ENCODE data around the gene SLC1A2. TPM values are rescaled to one million over a fixed set of nuclear protein-coding genes. Genes with fewer than 3 reads are reported as not detected.

Gene SLC1A2
- total RNA-seq, 1 donor from 2014 or later: not detected

DNA sequence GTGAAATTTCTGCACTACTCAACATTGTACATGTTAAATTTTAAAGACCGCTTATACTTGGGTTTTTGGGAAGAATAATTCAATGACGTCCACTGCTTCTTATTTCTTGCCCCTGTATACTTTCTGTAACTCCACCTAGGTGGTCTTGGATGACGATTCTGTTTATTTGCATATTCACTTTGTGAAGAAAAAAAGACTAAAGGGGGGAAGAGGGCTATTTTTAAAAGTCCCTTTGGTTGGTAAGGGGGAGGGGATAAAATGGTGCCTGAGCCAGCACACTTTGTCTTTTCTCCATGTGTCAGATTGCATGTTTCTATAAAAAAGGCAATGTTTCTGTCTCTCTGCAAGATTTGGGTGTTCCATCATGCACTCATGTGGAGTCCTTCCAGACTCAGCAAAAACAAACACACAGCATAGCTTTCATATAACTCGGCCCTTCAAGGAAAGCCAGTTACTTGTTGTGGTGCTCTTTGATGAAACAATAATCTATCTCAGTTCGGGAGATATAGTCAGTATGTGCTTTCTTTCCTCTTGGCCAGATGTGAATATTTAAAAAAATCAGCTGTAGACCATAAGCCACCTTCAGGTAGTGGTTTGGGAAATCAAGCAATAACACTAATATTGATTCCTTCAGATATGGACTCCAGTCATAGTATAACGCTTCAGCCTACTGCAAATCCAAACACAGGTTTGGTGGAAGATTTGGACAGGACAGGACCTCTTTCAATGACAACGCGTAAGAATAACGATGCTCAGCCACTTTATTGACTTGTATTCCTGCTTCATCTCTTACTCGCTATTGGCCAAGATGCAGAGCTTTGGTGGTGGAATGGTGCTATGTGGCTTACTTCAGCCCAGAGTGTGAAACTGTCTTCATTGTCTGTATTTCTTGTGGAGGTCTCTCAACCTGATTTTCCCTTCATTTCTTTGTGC lies 211.6 kb downstream of the SLC1A2 start:
- Histone ChIP-seq H3K4me3 (ENCODE audit: low read depth, low read length) (no peak overlapping the region), H3K27me3 (ENCODE audit: control insufficient read depth, insufficient read depth, low read length) (no peaks in the 10 kb centered on the region), H3K36me3 (ENCODE audit: control insufficient read depth, insufficient read depth, low read length) (peaks cover 3% of the 10 kb centered on the region)
- TF ChIP-seq, protein P1, sequence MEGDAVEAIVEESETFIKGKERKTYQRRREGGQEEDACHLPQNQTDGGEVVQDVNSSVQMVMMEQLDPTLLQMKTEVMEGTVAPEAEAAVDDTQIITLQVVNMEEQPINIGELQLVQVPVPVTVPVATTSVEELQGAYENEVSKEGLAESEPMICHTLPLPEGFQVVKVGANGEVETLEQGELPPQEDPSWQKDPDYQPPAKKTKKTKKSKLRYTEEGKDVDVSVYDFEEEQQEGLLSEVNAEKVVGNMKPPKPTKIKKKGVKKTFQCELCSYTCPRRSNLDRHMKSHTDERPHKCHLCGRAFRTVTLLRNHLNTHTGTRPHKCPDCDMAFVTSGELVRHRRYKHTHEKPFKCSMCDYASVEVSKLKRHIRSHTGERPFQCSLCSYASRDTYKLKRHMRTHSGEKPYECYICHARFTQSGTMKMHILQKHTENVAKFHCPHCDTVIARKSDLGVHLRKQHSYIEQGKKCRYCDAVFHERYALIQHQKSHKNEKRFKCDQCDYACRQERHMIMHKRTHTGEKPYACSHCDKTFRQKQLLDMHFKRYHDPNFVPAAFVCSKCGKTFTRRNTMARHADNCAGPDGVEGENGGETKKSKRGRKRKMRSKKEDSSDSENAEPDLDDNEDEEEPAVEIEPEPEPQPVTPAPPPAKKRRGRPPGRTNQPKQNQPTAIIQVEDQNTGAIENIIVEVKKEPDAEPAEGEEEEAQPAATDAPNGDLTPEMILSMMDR (IDR thresholded peaks at IDR 0.05; ENCODE audit: insufficient read depth, low read length, poor library complexity, severe bottlenecking): no peak
- DNase-seq (ENCODE audit: low read depth): no peak

DNA sequence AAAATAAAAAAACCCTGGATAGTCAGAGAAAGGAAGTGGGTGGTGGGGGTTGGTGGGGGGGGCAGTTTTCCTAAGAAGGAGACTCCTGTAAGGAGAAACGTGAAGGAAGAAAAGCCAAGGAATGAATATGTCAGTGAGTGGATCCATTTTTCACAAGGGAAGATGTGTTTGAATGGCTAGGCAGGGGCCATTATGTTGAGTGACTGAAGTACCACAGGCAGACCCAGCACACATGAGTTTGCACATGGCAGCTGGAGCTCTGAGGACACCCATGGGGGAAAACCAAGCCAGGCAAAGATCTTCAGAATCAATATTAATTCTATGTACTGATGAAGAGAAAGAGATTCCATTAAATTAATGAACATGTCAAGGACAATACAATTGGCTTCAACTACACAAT lies 212.7 kb downstream of the SLC1A2 start:
- TF ChIP-seq, protein P1 (IDR thresholded peaks at IDR 0.05; ENCODE audit: insufficient read depth, low read length, poor library complexity, severe bottlenecking): no peak
- DNase-seq (ENCODE audit: low read depth): no peak
- H3K4me3 ChIP-seq (ENCODE audit: low read depth, low read length): no peak overlapping the region
- no peaks in the 10 kb centered on the region for H3K27me3 ChIP-seq (ENCODE audit: control insufficient read depth, insufficient read depth, low read length)
- peaks cover 3% of the 10 kb centered on the region for H3K36me3 ChIP-seq (ENCODE audit: control insufficient read depth, insufficient read depth, low read length)

DNA sequence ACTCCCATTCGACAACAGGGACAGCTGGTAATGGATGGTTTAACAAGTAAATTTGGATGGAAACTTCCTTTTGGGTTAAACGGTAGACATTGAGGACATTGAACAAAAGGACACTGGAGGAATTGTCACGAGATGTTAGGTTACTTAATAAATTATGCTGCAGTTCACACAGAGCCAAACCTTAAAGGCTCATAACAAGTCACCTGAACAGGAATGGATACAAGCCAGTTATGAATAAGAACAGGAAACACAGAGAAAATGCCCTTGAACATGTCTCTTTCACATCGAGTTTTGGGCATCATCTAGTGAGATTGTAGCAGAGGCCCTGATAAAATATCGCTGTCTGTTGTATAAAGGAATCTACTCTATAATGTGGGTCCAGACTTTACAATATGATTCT lies 214.7 kb downstream of the SLC1A2 start:
- Histone ChIP-seq H3K36me3 (ENCODE audit: control insufficient read depth, insufficient read depth, low read length) (peaks cover 3% of the 10 kb centered on the region), H3K27me3 (ENCODE audit: control insufficient read depth, insufficient read depth, low read length) (no peaks in the 10 kb centered on the region), H3K4me3 (ENCODE audit: low read depth, low read length) (no peak overlapping the region)
- TF ChIP-seq, protein P1 (IDR thresholded peaks at IDR 0.05; ENCODE audit: insufficient read depth, low read length, poor library complexity, severe bottlenecking): no peak
- no peak for DNase-seq (ENCODE audit: low read depth)

Other genes starting within 250 kb of the SLC1A2 start
- gene PAMR1, start 106.1 kb upstream of the SLC1A2 start, total RNA-seq: 0.75 and 0.84 TPM in 2 replicates
- 36.1 and 37.2 TPM in 2 replicates for gene FJX1, start 198.9 kb upstream of the SLC1A2 start, total RNA-seq
- 40.9 and 56.7 TPM in 2 replicates for gene TRIM44, start 243.2 kb upstream of the SLC1A2 start, total RNA-seq